DMS114 treated with DMSO at 0.1 percent for 48 hours (cell line): ENCODE data around the gene FTL.

Experiments
- DNase-seq: peaks from one replicate; lab custom pipeline; 2025; ENCODE audit not compliant: unreplicated experiment; lab: John Stamatoyannopoulos, UW

FTL gene

DNA sequence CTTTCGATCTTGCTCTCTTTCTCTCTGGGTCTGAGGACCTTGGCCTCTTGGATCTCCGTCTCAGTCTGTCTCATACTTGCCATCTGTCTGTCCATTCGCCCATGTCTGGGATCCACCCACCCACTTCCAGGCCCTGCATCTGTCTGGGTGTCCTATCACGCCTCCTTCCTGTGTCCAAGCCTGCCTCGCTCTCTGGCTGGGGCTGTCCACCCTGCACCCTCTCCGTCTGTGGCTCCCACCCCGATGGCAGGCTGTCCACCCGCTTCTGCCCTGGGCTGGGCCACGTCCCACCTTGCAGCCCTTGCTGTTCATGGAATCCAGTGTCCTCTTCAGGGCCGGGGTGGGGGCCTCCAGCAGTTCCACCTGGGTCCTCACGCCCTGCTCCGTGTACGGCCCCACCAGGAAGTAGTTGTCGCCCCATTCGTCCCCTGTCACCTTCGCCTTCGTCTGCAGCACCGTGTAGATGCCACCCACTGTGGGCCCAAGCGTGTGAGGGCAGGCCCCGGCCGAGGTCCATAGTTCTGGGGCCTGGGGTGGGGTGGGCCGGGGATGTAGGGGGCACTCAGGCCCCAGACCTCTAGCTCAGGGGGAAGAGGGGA, 26.0 kb downstream of the FTL start:
- DNase-seq: no peak

DNA sequence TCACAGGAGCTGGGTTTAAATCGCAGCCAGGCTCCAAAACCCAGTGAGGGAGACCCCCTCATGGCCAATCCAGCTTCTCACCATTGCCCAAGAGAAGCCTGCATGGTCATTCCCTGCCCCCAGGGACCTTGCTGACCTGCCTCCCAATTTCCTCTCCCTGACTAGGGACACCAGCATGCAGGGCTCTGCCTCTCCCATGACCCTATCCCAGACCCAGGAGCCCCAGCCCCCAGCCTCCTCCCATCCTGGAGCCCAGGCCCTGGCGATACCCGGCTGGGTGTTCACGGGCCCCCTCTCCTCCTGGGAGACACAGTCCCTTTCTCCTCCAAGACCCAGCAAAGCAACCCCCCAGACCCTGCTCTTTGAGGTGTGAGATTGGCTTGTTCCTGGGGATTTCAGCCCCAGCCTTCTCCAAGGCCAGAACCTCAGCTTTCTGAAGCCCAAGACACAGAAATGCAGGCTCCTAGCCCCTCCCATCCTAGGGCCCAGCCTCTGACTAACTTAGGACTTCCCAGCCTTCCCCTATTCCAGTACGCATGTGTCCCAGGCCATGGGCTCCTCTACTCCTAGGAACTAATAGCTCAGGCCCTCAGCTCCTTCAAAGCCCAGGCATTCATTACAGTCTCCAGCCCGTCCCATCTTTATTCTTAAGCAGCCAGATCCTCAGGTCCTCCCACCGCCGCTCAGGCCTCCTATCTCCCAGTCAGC, 26.9 kb downstream of the FTL start:
- DNase-seq: peak; percentile 7

DNA sequence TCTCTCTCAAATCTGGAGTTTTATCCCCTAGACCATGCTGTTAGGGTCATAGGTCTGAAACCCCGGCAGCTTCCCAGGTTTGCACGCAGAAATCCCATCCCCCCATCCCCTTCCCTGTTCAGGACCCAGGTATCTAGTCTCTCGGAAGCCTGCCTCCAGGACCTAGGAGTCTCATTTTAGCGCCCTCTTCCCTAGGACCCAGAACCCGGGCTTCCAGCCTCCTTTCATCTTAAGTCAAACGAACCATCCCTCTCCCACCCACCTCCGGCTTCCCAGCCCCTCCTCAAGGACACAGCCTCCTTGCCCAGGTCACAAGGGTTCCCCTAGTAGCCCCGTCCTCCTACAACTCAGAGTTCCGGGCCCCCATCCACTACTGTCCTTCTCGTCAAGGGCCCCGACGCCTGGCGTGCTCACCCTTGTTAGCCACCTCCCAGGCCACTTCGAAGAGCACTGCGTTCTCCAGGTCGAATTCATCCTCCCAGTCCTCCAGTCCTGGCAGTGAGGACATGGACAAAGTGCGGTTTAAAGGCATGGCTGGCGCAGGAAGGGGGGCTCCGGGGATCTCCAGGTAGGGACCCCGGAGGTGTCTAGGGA, 27.6 kb downstream of the FTL start:
- no peak for DNase-seq

DNA sequence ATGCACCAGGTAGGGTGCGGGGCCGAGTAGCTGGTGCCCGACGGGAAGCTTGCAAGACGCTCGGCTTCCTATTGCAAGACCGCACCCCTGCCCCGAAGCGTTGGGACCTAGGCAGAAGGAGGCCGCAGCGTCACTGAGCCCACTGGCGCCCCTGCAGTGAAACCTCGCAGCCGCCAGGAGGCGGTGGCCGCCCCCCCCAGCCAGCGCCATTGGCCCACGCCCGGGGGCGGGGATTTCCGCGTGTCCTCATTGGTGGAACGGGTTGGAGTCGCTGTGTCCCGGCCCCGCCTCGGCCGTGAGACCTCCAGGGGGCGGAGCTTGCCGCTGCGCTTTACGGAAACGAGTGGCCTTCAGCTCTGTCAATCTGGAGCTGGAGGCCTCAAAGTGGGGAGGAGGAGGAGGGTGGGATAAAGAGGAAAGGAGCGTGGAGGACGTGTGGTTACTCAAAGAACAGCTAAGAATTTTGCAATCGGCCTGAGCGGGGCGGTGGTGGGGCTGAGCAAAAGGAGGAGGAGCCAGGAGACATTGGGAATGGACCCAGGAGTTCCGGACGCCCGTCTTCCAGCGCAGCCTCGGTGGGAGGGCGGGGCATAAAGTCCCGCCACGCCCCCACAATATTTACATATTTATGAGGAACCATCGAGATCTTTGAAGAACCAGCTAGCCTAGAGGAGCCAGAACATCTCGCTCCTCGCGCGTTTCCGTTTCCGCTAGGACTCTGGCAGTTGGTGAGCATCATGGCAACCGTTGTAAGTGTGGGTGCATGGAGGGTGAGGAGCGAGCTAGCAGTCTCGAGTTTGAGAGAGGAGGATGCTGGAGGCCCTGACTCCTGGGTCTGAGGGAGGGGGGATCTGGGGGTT, 28.3 kb downstream of the FTL start, which contains the start of the genes GYS1 and RUVBL2:
Gene GYS1, minus strand, starts transcription at position 135 of the 860 bp plus-strand sequence. CDS start 197 bp downstream, outside the sequence.
Gene RUVBL2, plus strand, starts transcription at position 713 of the 860 bp plus-strand sequence. Its CDS starts 25 bp downstream, at position 738.
- DNase-seq: peak; percentile 93

DNA sequence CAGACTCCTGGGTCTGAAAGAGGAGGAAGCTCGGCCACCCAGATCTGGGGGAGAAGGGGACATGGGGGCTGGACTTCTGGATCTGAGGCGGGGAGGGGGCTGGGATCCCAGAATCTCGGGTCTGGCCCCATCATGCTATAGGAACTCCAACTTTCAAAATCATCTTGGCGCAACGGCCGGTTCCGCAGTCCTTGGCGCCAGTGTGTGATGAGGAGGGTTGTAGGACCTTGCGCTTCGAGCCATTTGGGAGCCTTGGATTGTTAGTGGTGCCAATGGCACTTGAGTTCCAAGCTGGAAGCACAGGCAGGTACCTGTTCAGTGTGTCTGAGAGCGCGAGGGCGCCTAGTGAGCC, 28.9 kb downstream of the FTL start:
- no peak for DNase-seq

DNA sequence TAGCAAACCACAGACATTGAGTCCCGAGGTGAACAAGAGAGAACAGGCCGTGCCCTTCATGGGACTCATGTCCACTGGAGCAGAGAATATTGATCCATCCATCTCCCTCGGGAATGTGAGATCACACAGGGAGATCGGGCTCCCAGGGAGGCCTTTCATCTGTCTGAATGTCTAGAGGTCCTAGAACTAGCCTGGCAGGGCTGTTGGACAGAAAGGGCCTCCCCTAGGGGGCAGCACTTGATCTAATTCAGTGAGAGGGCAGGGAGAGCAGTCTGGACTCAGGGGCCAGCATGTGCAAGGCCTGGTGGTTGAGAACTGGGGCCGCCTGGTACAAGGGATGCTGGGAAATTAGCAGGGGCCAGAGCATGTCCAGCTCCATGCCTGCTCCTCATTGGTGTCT, 32.9 kb downstream of the FTL start:
- DNase-seq: peak; percentile 10

DNA sequence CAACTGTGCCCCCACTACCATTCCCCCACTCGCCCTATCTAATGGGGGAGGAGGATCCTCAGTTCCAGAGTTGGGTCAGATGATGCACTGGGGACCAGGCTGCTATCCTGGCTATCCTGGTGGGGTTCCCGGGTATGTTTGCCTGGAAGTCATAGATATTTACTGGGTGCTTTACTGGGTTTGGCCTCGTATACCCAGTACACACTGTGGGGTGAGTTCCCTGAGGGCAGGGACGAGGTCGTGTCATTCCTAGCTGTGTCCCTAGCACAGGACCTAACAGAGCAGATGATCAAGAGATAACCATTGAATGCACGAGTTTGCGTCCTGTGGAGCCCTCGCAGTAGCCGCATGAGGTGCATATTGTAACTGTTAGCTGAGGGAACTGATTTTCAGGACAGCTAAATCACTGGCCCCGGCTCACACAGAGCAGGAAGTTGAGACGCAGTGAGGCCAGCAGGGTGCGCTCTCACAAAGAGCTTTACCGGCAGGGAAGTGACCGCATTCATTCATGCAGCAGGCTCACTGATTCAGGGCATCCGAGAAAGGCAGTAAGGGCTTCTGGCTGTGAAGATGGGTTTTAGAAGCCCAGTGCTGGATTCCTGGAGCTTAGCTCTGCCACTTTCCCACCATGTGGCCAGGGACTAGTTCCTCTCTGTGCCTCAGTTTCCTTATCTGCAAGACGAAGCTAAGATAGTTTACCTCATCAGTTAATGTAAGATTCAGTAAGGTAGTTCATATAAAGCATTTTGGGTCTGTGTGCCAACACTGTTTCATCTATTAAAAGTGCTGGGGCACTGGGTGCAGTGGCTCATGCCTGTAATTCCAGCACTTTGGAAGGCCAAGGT, 34.6 kb downstream of the FTL start:
- peak; percentile 30 for DNase-seq

DNA sequence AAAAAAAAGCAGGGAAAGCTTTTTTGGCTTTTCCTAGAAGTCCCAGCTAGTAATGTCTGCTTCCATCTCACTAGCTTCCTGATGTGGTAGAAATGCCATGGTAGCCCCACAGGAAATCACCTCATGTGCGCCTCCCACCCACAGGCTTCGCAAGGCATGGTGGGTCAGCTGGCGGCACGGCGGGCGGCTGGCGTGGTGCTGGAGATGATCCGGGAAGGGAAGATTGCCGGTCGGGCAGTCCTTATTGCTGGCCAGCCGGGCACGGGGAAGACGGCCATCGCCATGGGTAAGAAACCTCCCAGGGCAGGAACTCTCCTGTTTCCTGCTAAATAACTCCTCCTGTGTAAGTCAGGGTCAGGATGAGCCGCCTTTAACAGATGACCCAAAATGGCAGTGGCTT, 39.0 kb downstream of the FTL start:
- DNase-seq: no peak

DNA sequence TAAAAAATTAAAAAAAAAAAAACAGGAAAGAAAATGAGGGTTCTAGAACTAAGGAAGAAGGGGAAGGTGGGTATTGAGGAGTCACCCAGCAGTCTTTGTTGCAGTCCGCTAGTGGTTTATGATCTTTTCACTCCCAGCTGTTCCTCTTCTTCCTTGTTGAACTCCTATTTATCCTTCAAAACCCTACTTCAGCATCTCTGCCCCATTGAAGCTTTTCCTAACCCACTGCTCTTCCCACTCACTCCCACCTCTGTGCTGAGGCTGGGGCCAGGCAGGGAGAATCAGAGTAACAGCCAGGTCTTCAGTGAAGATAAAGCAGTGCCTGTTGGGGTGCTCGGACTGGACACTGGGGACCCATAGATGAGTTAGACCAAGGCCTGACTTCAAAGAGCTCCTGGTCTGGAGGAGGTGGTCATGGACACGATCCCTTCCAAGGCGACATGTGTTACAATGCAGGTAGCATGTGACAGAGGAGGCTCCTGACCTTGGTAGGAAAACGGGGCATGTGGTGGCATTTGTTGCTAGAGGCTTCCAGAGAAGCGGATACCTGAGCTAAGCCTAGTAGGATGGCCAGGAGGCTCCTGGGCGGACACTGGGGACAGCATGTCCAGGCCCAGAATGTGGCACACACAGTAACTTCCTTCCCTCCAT, 40.0 kb downstream of the FTL start:
- no peak for DNase-seq

DNA sequence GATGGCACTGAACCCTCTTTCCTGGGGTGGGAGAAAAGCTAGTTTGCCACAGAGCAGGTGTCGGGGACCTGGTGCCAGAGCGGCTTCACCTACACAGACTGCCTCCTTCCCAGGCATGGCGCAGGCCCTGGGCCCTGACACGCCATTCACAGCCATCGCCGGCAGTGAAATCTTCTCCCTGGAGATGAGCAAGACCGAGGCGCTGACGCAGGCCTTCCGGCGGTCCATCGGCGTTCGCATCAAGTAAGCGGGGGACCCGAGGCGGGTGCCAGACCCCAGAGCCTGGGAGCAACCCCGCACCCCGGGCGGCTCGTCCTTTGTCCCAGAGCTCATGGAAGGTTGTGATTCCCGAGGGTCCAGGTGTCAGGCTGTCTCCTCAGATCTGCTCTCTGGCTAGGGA, 41.8 kb downstream of the FTL start:
- DNase-seq: no peak

DNA sequence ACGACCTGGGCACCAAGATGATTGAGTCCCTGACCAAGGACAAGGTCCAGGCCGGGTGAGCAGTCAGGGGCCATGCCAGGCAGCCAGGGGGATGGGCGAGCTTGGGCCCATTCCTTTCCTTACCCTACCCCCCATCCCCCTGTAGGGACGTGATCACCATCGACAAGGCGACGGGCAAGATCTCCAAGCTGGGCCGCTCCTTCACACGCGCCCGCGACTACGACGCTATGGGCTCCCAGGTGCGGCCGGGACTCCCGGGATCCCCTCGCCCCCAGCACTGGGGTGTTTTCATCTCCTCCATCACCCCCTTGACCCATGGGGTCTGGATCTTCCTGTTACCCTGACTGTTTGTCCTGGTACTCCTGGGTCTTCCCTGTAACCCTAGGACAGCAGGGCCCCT, 44.7 kb downstream of the FTL start:
- no peak for DNase-seq

DNA sequence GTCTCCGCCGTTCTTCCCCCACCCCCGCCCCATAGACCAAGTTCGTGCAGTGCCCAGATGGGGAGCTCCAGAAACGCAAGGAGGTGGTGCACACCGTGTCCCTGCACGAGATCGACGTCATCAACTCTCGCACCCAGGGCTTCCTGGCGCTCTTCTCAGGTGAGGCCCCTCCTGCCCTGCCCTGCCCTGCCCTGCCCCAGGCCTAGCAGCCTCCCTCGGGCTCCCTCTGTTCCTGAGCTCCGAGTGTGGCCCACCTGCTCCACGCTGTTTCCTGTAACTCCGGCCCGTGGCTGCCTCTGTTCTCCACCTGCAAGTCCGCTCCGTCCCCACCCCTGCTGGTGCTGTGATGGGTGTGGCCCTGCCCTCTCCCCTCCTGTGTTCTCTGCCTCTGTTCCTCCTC, 45.3 kb downstream of the FTL start:
- DNase-seq: no peak

DNA sequence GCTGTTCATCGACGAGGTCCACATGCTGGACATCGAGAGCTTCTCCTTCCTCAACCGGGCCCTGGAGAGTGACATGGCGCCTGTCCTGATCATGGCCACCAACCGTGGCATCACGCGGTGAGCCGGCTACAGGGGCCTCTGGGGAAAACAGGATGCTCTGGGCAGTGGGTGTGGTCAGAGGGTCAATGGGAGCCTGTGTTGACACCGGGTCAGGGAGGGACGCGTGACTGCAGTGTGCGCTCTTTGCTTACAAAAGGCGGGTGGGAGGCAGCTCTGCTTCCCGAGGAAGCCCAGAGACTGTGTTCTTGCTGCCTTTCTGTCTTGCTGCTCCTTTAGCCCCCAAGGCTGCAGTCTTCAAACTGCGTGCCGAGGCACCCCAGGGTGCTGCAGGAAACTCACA, 46.1 kb downstream of the FTL start:
- DNase-seq: no peak

DNA sequence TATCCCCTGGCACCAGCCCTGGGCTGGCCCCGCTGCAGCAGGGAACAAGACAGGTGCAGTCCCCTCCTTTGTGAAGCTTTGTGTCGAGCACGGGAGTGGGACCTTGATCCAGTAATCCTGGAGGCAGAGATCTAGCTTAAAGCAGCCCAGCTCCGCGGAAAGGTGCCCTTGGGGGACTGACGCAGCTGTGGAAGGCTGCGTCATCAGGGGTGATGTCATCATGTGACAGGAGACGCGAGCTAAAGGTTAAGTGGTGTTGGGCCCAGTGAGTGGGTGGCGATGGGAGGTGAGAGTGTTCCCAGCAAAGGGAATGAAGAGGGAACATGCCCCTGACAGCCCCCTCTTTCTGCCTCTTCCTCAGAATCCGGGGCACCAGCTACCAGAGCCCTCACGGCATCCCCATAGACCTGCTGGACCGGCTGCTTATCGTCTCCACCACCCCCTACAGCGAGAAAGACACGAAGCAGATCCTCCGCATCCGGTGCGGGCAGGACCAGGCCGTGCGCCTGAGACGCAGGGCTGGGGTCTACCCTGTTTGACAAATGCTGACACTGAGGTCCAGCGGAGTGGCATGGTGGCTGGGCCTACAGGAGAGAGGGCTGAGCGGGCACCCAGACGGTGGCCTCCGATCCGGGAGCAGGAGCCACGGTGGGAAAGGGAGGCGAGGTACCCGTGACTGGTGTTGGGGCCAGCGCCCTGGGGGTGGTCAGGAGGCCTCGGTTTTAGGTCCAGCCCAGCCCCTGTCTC, 49.2 kb downstream of the FTL start:
- DNase-seq: no peak

DNA sequence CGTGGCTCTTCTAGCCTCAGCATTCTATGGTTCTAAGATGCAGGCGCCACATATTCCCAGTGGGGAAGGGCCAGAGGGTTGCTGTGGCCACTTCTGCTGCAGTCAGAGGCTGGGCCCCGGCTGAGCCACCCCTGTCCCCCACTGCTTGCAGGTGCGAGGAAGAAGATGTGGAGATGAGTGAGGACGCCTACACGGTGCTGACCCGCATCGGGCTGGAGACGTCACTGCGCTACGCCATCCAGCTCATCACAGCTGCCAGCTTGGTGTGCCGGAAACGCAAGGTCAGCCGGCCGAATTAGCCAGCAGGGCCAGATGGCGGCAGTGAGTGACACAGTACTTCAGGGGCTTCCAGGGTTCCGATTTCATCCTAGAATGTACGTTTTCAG, 49.8 kb downstream of the FTL start:
- no peak for DNase-seq

DNA sequence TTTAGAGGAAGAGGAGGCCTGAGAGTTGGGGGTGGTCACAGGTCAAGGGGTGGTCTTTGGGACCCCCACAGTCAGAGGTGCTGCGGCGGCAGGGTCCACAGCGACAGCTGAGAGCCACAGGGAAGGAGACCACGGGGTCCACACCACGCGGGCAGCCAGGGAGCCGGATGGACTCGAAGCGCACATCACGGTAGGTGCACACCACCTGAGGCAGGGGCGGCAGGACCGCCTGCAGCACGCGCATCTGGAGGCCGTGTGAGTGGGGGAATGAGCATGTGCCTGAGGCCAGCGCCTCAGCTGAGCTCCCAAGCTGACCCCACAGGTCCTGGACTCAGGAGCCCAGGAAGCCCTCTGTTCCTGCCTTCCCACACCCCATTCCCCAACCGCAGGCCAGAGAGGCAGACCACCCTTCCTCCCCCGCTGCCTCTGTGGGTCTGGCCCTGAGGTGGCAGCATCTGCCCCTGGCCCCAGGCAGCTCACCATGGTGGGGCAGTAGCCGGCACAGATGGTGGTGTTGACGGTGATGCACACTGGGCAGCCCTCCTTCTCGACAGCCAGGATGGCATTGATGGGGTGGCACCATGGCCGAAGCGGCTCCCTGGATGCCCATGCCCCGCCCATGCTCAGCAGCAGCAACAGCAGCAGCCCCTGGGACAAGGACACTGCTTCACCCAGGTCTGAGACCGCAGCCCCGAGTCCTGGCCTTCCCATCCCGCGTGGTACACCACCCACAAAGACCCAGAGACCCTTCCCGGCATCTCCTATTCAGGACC, 51.1 kb downstream of the FTL start:
- DNase-seq: no peak
